ENCODE measurements around the gene DPAGT1. TPM values are rescaled to one million over a fixed set of nuclear protein-coding genes. Genes with fewer than 3 reads are reported as not detected.
A peak's percentile ranks its signal among the peaks of the same experiment; 100 is the strongest.

DPAGT1 gene
- total RNA-seq, 4 donors from 2014 or later, result 18.5 to 29.9 (median 26.7) TPM

GRCh38 chr11:119057000-119057769 is 44.5 kb downstream of the DPAGT1 start, which contains the start of gene HYOU1:
TSS of gene HYOU1 (minus strand) at chr11:119057205. CDS start at chr11:119056160, 1,045 bp downstream.
- intact Hi-C loops (cut with DNase I), result no loop called here
- peak within 1 kb of the TSS; percentile 61 to 99 (median 96) for H3K4me3 ChIP-seq
- TF ChIP-seq, protein P1, sequence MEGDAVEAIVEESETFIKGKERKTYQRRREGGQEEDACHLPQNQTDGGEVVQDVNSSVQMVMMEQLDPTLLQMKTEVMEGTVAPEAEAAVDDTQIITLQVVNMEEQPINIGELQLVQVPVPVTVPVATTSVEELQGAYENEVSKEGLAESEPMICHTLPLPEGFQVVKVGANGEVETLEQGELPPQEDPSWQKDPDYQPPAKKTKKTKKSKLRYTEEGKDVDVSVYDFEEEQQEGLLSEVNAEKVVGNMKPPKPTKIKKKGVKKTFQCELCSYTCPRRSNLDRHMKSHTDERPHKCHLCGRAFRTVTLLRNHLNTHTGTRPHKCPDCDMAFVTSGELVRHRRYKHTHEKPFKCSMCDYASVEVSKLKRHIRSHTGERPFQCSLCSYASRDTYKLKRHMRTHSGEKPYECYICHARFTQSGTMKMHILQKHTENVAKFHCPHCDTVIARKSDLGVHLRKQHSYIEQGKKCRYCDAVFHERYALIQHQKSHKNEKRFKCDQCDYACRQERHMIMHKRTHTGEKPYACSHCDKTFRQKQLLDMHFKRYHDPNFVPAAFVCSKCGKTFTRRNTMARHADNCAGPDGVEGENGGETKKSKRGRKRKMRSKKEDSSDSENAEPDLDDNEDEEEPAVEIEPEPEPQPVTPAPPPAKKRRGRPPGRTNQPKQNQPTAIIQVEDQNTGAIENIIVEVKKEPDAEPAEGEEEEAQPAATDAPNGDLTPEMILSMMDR (IDR thresholded peaks at IDR 0.05), result peak in 3 of 6 experiments; percentile 12 to 31 (median 19)
- TF ChIP-seq POLR2A (IDR thresholded peaks at IDR 0.05), result peak in 3 of 4 donors; percentile 74 to 84 (median 79)
- peaks cover 9 to 32% (median 19%) of the 10 kb centered on the region in 3 donors for H3K4me1 ChIP-seq
- peak; percentile 85 for DNase-seq
- H3K27me3 ChIP-seq, result no peaks in the 10 kb centered on the region
- H3K9me3 ChIP-seq, result no peaks in the 10 kb centered on the region
- peaks cover 23 to 39% (median 26%) of the 10 kb centered on the region in 3 donors for H3K36me3 ChIP-seq
- WGBS, 2 donors, result 0% methylated on average over 4 to 17 of the region's 79 CpGs
- peak within 1 kb of the TSS; percentile 87 to 94 (median 93) for H3K27ac ChIP-seq

GRCh38 chr11:119056421-119056999 is 45.1 kb downstream of the DPAGT1 start:
- Histone ChIP-seq H3K27ac (peak overlapping the region; percentile 87 to 94 (median 93)), H3K36me3 (peaks cover 23 to 43% (median 26%) of the 10 kb centered on the region in 3 donors), H3K4me1 (peaks cover 9 to 32% (median 19%) of the 10 kb centered on the region in 3 donors), H3K9me3 (no peaks in the 10 kb centered on the region), H3K27me3 (no peaks in the 10 kb centered on the region), H3K4me3 (peak overlapping the region; percentile 61 to 99 (median 96))
- 0 to 2% methylated on average over 3 to 13 of the region's 48 CpGs for WGBS, 2 donors
- TF ChIP-seq, protein P1 (IDR thresholded peaks at IDR 0.05), result no peak
- no peak for TF ChIP-seq POLR2A (IDR thresholded peaks at IDR 0.05)
- intact Hi-C loops (cut with DNase I), result no loop called here
- no peak for DNase-seq

DNA sequence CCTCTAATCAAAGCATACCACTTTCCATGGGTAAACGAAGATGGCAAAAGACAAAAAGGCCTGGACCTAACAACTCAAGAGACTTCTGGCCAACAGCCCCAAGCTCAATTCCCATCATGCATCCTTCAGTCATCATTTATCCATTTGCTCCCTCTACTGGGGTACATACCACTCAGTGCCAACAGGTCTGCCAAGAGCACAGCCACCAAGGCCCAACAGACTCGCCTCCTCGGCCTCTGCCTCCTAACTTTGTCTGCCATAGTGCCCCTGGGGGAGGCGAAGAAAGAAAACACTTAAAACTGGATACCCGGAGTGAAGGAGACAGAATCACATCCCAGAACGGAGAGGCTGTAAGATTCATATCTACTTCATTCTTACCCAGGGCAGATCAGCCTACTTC is 45.8 kb downstream of the DPAGT1 start:
- no peak for TF ChIP-seq POLR2A (IDR thresholded peaks at IDR 0.05)
- TF ChIP-seq, protein P1 (IDR thresholded peaks at IDR 0.05), result no peak
- no peak for DNase-seq

DNA sequence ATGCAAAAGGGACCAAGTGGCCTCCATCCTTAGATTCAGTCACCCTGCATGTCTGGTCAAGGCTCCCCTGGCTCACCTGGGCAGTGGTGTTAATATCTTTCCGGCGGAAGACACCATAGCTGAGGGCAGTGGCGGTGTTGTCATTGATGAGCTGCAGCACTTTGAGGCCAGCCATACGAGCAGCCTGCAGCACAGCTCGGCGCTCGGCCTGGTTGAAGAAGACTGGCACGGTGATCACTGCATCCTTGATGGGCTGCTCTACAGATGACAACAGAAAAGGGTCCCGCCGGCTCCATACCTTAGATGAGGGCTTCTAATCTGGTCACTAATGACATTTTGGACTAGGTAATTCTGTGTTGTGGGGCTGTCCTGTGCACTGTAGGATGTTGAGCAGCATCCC is 47.2 kb downstream of the DPAGT1 start:
- no peak overlapping the region for H3K4me3 ChIP-seq
- H3K9me3 ChIP-seq, result no peaks in the 10 kb centered on the region
- intact Hi-C loops (cut with DNase I), result no loop called here
- 100% methylated on average over 6 of the region's 10 CpGs; no CpG with 5 or more reads in 1 of the 2 donors for WGBS, 2 donors
- TF ChIP-seq, protein P1 (IDR thresholded peaks at IDR 0.05), result no peak
- TF ChIP-seq POLR2A (IDR thresholded peaks at IDR 0.05), result no peak
- no peaks in the 10 kb centered on the region for H3K27me3 ChIP-seq
- no peak overlapping the region for H3K27ac ChIP-seq
- H3K36me3 ChIP-seq, result peaks cover 26 to 60% (median 30%) of the 10 kb centered on the region in 3 donors
- DNase-seq, result no peak
- H3K4me1 ChIP-seq, result peaks cover 9 to 32% (median 19%) of the 10 kb centered on the region in 3 donors

More for the DNA sequence above, 45.8 kb downstream of the DPAGT1 start:
- intact Hi-C loops (cut with DNase I), result no loop called here
- Histone ChIP-seq H3K27ac (peak overlapping the region in 3 of 4 donors; percentile 87 to 94 (median 94)), H3K27me3 (no peaks in the 10 kb centered on the region), H3K4me1 (peaks cover 9 to 32% (median 19%) of the 10 kb centered on the region in 3 donors), H3K9me3 (no peaks in the 10 kb centered on the region), H3K4me3 (peak overlapping the region; percentile 61 to 99 (median 96)), H3K36me3 (peaks cover 23 to 46% (median 26%) of the 10 kb centered on the region in 3 donors)
- WGBS, 2 donors, result 37 to 46% methylated on average over 4 to 6 of the region's 6 CpGs

Measured in esophagus squamous epithelium (tissue), 5 donors.